ENCODE data around the gene PFKFB3.

- TF ChIP-seq EP300 (IDR thresholded peaks at IDR 0.05) (no peak), CTCF (IDR thresholded peaks at IDR 0.05) (no peak)
These were observed 6.9 kb upstream of the PFKFB3 start for GRCh38 chr10:6195846-6196245.
